Gastrocnemius medialis (tissue), 4 donors: ENCODE data around the gene GALNT2. TPM values are rescaled to one million over a fixed set of nuclear protein-coding genes. Genes with fewer than 3 reads are reported as not detected.

Experiments
- ATAC-seq, 2 donors: fragments of 150-250 bp; one replicate each; pipeline ENCODE4 v1.9.1; 2016
- DNase-seq, 2 donors: peaks; one replicate each; pipeline ENCODE4 v3.0.0-alpha.2; 2019
- H3K27ac ChIP-seq, 4 donors: fragments of 200-600 bp; sonication (generic); 1 replicate in 1 of 4; 2 replicates in 3 of 4; pipeline ENCODE4 v1.5.1; 2016 to 2018; ENCODE audit warnings: mild to moderate bottlenecking in 2 of 4, moderate library complexity in 1 of 4
- H3K27me3 ChIP-seq, 3 donors: fragments of 200-600 bp; sonication (generic) in 2 of 3; 1 replicate in 1 of 3; 2 replicates in 2 of 3; pipeline versions ENCODE4 v1.5.1 to v1.6.0; 2016 to 2019; ENCODE audit warnings: mild to moderate bottlenecking in 1 of 3, moderate library complexity in 1 of 3
- H3K36me3 ChIP-seq, 2 donors: fragments of 200-600 bp; sonication (generic) in 1 of 2; one replicate each; pipeline ENCODE4 v1.5.1; 2017 to 2018
- H3K4me1 ChIP-seq, 2 donors: fragments of 200-600 bp; sonication (generic) in 1 of 2; one replicate each; pipeline ENCODE4 v1.5.1; 2016 to 2017; ENCODE audit warnings: mild to moderate bottlenecking in 2 of 2
- H3K4me3 ChIP-seq, 4 donors: fragments of 200-600 bp; sonication (generic) in 3 of 4; 1 replicate in 1 of 4; 2 replicates in 3 of 4; pipeline ENCODE4 v1.5.1; 2016 to 2019; ENCODE audit warnings: mild to moderate bottlenecking in 2 of 4
- H3K9me3 ChIP-seq, 3 donors: fragments of 200-600 bp; sonication (generic) in 2 of 3; 1 replicate in 1 of 3; 2 replicates in 2 of 3; pipeline ENCODE4 v1.5.1; 2016 to 2019
- CTCF ChIP-seq, 5 experiments: fragments of 450-650 bp in 3 of 5; fragments of 200-600 bp in 2 of 5; sonication (generic) in 2 of 5; IDR thresholded peaks in 4 of 5; conservative IDR thresholded peaks in 1 of 5; 1 replicate in 4 of 5; 2 replicates in 1 of 5; pipeline ENCODE4 v1.5.1; 2016 to 2019; ENCODE audit warnings: antibody characterized with exemption in 5 of 5, mild to moderate bottlenecking in 3 of 5, moderate library complexity in 3 of 5
- POLR2A ChIP-seq, 2 donors: fragments of 450-650 bp; IDR thresholded peaks; one replicate each; pipeline ENCODE4 v1.6.1; 2017; ENCODE audit warnings: antibody characterized with exemption in 2 of 2, mild to moderate bottlenecking in 2 of 2, moderate library complexity in 2 of 2
- in situ Hi-C, 4 donors: fragments of 200-750 bp; cut with MboI; loops; one replicate each; pipeline versions ENCODE4 v1.15.0 to v1.8.0; 2017; ENCODE audit warnings: low sequenced_read_pairs in 4 of 4
- intact Hi-C: fragments of 100-400 bp; cut with DNase I; formaldehyde crosslinking; loops from one replicate; pipeline ENCODE4 v1.15.1; 2023; ENCODE audit warnings: low total_unique reads
- total RNA-seq, 4 donors: library from RNA; depleted of rRNA; stranded (reverse); fragments of >200 nt; gene quantifications; one replicate each; pipeline versions ENCODE4 v1.1.0 to v1.2.3, GENCODE V29; 2016

The GALNT2 gene
- total RNA-seq, 4 donors from 2014 or later: 73.7 to 106 (median 78.3) TPM

DNA sequence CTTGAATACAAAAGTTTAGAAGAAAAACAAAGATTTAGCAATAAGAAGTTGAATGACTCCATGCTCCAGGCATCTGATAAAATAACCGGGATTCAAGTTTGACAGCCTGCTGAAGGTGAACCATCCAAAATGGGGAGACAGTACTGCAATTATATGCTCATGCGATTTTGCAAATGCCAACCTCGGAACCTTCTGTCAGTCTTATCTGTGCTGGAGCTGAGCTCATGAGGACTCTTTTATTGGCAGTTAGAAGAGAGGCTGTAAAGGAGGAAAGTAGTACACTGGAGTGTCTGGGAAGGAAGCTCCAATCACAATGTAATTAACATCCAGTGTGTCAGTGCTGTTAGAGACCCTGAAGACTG lies 170.0 kb downstream of the GALNT2 start:
- in situ Hi-C loops: no loop called here
- intact Hi-C loops: no loop called here
- peaks cover 0 to 15% of the 10 kb centered on the region in 2 donors for H3K36me3 ChIP-seq
- H3K4me1 ChIP-seq: peaks cover 1 to 3% of the 10 kb centered on the region in 2 donors
- no peaks in the 10 kb centered on the region for H3K27me3 ChIP-seq
- no peak overlapping the region for H3K4me3 ChIP-seq
- H3K9me3 ChIP-seq: no peaks in the 10 kb centered on the region
- ATAC-seq: no peak
- no peak for DNase-seq
- TF ChIP-seq CTCF (IDR thresholded peaks at IDR 0.05 in 4 of 5, conservative IDR thresholded peaks at IDR 0.05 in 1 of 5) (no peak), POLR2A (IDR thresholded peaks at IDR 0.05) (no peak)
- no peak overlapping the region for H3K27ac ChIP-seq

GRCh38 chr1:230237805-230238204 lies 170.8 kb downstream of the GALNT2 start:
- no peak overlapping the region for H3K4me3 ChIP-seq
- no peaks in the 10 kb centered on the region for H3K9me3 ChIP-seq
- peaks cover 0 to 23% of the 10 kb centered on the region in 2 donors for H3K36me3 ChIP-seq
- no peak for DNase-seq
- no peaks in the 10 kb centered on the region for H3K4me1 ChIP-seq
- TF ChIP-seq POLR2A (IDR thresholded peaks at IDR 0.05) (no peak), CTCF (IDR thresholded peaks at IDR 0.05 in 4 of 5, conservative IDR thresholded peaks at IDR 0.05 in 1 of 5) (no peak)
- H3K27ac ChIP-seq: no peak overlapping the region
- no peaks in the 10 kb centered on the region for H3K27me3 ChIP-seq
- no peak for ATAC-seq
- intact Hi-C loops: no loop called here
- in situ Hi-C loops: no loop called here

- Histone ChIP-seq H3K9me3 (no peaks in the 10 kb centered on the region), H3K4me3 (no peak overlapping the region), H3K4me1 (no peaks in the 10 kb centered on the region), H3K36me3 (peaks cover 0 to 49% of the 10 kb centered on the region in 2 donors), H3K27me3 (no peaks in the 10 kb centered on the region), H3K27ac (no peak overlapping the region)
- intact Hi-C loops: no loop called here
- in situ Hi-C loops: no loop called here
- TF ChIP-seq POLR2A (IDR thresholded peaks at IDR 0.05): no peak
- TF ChIP-seq CTCF (IDR thresholded peaks at IDR 0.05 in 4 of 5, conservative IDR thresholded peaks at IDR 0.05 in 1 of 5): no peak
- DNase-seq (no peak), ATAC-seq (no peak)
These were observed 173.5 kb downstream of the GALNT2 start for GRCh38 chr1:230240446-230241086.

DNA sequence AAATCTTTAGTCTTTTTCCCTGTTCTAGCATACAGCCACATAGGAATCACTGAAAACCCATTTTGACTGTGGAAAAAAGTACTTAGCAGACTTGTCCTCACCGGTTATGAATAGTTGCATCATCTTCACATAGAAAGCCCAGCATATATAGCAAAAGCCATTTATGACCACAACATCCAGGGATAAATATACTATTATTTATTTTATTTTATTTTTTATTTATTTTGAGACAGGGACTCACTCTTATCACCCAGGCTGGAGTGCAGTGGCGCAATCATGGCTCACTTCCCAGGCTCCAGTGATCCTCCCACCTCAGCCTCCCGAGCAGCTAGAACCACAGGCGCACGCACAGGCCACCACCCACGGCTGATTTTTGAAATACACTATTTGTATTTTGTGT lies 175.3 kb downstream of the GALNT2 start:
- ATAC-seq (no peak), DNase-seq (no peak)
- H3K27ac ChIP-seq: no peak overlapping the region
- in situ Hi-C loops (no loop called here), intact Hi-C loops (no loop called here)
- no peaks in the 10 kb centered on the region for H3K27me3 ChIP-seq
- H3K4me3 ChIP-seq: no peak overlapping the region
- H3K9me3 ChIP-seq: no peaks in the 10 kb centered on the region
- TF ChIP-seq CTCF (IDR thresholded peaks at IDR 0.05 in 4 of 5, conservative IDR thresholded peaks at IDR 0.05 in 1 of 5): no peak
- TF ChIP-seq POLR2A (IDR thresholded peaks at IDR 0.05): no peak
- H3K36me3 ChIP-seq: peaks cover 0 to 61% of the 10 kb centered on the region in 2 donors
- no peaks in the 10 kb centered on the region for H3K4me1 ChIP-seq

- in situ Hi-C loops (no loop called here), intact Hi-C loops (no loop called here)
- ATAC-seq: no peak
- Histone ChIP-seq H3K27me3 (no peaks in the 10 kb centered on the region), H3K36me3 (peaks cover 0 to 60% of the 10 kb centered on the region in 2 donors), H3K9me3 (no peaks in the 10 kb centered on the region), H3K4me3 (no peak overlapping the region), H3K27ac (no peak overlapping the region), H3K4me1 (no peaks in the 10 kb centered on the region)
- no peak for TF ChIP-seq POLR2A (IDR thresholded peaks at IDR 0.05)
- no peak for DNase-seq
These were observed 176.1 kb downstream of the GALNT2 start for GRCh38 chr1:230243146-230243545.
